Esophagus mucosa (tissue), 1 donor: ENCODE measurements around the gene RAB40C. TPM values are rescaled to one million over a fixed set of nuclear protein-coding genes. Genes with fewer than 3 reads are reported as not detected.
"Not testable (repeated sequence)": the region's sequence is repeated elsewhere in the genome, so short reads cannot be mapped to it uniquely, and the experiment has no call there.

Experiments
- ATAC-seq: fragments of 200-7000 bp; cut with Tn5 transposase; one replicate; pipeline ENCODE4 v1.9.1; 2020
- total RNA-seq: library from RNA; stranded (reverse); gene quantifications from one replicate; pipeline ENCODE4 v1.2.4, GENCODE V29; 2023
- donor health status: DM: yes; HTN: yes; CAD: no.

The RAB40C gene
- total RNA-seq, 1 donor from 2014 or later, result 15.5 TPM

- no peak for ATAC-seq
These were observed 942 bp downstream of the RAB40C start for GRCh38 chr16:590815-591200.

GRCh38 chr16:591231-591630 is 1.4 kb downstream of the RAB40C start:
- no peak for ATAC-seq

- no peak for ATAC-seq
These were observed 2.1 kb downstream of the RAB40C start for GRCh38 chr16:591892-592517.

- peak; percentile 28 for ATAC-seq
These were observed 2.8 kb downstream of the RAB40C start for GRCh38 chr16:592518-593306.

- ATAC-seq, result peak; percentile 55
These were observed 3.5 kb downstream of the RAB40C start for GRCh38 chr16:593406-593805.

GRCh38 chr16:593807-594206 is 3.9 kb downstream of the RAB40C start:
- ATAC-seq, result no peak

- ATAC-seq, result no peak
These were observed 5.2 kb downstream of the RAB40C start for GRCh38 chr16:595094-595528.

GRCh38 chr16:595942-596735 is 6.3 kb downstream of the RAB40C start:
- ATAC-seq, result peak; percentile 13

GRCh38 chr16:596736-597060 is 6.8 kb downstream of the RAB40C start:
- no peak for ATAC-seq

GRCh38 chr16:597655-598054 is 7.8 kb downstream of the RAB40C start:
- ATAC-seq, result not testable (repeated sequence)

- peak; percentile 54 for ATAC-seq
These were observed 9.2 kb downstream of the RAB40C start for GRCh38 chr16:598823-599739.

GRCh38 chr16:600781-601180 is 10.9 kb downstream of the RAB40C start:
- no peak for ATAC-seq

- no peak for ATAC-seq
These were observed 14.1 kb downstream of the RAB40C start for GRCh38 chr16:603933-604332.

- ATAC-seq, result no peak
These were observed 16.9 kb downstream of the RAB40C start for GRCh38 chr16:606656-607307.

- ATAC-seq, result peak; percentile 70
These were observed 18.2 kb downstream of the RAB40C start for GRCh38 chr16:608019-608418.

GRCh38 chr16:609316-609715 is 19.4 kb downstream of the RAB40C start:
- ATAC-seq, result no peak

GRCh38 chr16:609984-610383 is 20.1 kb downstream of the RAB40C start:
- peak; percentile 18 for ATAC-seq

- peak; percentile 82 for ATAC-seq
These were observed 20.9 kb downstream of the RAB40C start for GRCh38 chr16:610513-611381.

GRCh38 chr16:615122-615521 is 25.3 kb downstream of the RAB40C start:
- no peak for ATAC-seq

- peak; percentile 51 for ATAC-seq
These were observed 27.1 kb downstream of the RAB40C start for GRCh38 chr16:616733-617586.
